Stimulated activated CD4-positive, alpha-beta T cell treated with anti-CD3 and anti-CD28 coated beads, Interleukin-4, amount 100 ng/mL, for 4 hours (primary cell): Measurements from ENCODE around the gene GRB2.
"Not testable (repeated sequence)": the region's sequence is repeated elsewhere in the genome, so short reads cannot be mapped to it uniquely, and the experiment has no call there.

Source experiments
- DNase-seq, 2 experiments: peaks; one replicate each; pipeline ENCODE4 v3.0.0-alpha.2; 2020

GRB2 gene

DNA sequence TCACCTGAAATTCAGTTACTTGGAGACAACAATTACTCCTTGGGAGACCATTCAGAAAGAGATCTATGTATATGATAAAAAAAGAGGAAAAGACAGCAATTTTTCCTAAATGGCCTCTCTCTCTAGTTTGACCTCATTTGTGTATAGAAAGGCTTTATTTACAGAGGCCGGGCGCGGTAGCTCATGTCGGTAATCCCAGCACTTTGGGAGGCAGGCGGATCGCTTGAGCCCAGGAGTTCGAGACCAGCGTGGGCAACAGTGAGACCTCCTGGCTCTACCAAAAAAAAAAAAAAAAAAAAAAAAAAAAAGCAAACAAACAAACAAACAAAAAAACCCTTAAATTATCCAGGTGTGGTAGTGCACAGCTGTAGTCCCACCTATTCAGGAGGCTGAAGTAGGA is 20.7 kb downstream of the GRB2 start:
- no peak for DNase-seq

DNA sequence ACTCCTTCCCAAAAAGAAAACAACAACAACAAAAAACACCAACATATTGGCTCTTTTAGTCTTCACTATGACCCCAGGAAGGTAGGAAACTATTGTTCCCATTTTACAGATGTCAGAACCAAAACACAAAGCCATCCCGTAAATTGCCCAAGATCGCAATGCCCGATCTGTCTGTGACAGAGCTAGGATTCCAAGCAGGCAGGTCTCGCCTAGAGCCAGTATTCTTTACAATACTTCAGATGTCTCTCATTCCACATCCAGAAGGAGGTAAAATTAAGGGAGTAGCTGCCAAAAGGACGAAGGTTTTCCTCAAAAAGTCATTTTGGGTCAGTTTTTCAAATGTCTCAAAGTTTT is 21.7 kb downstream of the GRB2 start:
- DNase-seq = no peak

DNA sequence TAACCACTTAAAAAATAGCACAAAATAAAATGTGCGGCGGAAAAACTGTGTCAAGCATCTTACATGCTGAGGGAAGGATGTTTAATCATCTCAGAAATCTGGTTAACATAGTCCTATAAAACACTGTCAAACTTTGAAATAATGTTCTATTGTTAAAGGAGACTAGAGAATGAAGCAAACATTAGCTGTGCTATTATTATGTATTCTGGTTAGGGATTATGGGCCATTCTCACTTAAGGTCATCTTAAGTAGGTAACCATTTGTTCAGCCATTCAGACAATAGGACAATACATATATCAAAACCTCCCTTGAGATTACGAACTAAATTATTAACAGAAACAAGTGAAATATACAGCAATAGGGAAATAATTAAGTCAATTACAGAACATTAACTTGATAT is 24.7 kb downstream of the GRB2 start:
- DNase-seq = no peak

DNA sequence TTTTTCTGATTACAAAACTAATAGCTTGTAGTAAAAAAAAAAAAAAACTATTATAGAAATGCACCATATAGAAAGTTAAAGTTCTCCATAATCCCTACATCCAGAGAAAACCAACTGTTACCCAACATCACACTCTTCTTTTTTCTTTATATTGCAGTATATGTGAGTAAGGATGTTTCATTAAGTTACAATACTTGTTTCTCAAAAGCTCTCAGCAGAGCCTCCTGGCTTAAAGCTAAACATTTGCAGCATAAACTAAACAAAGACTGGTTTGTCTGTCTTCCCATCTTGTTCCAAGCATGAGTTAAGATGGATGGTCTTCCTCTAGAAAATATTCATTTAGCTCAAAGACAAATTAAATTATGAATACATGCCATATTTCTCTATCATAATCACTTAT is 25.2 kb downstream of the GRB2 start:
- no peak for DNase-seq

DNA sequence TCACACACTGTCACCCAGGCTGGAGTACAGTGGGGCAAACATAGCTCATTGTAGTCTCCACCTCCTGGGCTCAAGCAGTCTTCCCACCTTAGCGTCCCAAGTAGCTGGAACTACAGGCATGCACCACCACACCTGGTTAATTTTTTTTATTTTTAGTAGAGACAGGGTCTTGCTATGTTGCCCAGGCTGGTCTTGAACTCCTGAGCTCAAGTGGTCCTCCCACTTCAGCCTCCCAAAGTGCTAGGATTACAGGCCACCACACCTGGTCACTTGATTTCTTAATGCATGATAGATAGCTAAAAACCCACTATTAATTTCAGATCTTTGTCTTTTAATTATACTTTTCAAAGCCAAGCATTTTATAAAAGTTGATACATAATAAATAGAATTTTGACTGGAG is 26.1 kb downstream of the GRB2 start:
- not testable (repeated sequence) for DNase-seq

DNA sequence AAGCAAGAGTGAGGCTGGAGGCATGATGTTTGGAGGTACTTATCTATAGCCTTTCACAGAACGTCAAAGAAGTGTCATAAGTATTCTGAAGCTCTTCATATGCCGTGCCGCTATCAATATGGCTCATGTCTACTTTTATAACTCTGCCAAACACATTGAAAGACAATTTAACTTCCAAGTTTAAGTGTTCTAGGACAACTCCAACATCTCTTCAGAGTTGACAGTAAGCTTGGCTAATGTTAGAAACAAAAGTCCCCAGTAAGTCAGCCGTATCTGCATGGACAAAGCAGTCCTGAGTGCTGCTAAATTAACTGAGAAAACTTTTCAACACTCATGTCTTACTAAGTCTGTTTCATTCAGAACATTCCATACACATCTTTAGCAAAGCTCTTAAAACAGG is 32.2 kb downstream of the GRB2 start:
- no peak for DNase-seq

- DNase-seq = no peak
Observed at GRCh38 chr17:75371981-75372380, 33.5 kb downstream of the GRB2 start.

- no peak for DNase-seq
Observed at GRCh38 chr17:75371339-75371738, 34.1 kb downstream of the GRB2 start.

DNA sequence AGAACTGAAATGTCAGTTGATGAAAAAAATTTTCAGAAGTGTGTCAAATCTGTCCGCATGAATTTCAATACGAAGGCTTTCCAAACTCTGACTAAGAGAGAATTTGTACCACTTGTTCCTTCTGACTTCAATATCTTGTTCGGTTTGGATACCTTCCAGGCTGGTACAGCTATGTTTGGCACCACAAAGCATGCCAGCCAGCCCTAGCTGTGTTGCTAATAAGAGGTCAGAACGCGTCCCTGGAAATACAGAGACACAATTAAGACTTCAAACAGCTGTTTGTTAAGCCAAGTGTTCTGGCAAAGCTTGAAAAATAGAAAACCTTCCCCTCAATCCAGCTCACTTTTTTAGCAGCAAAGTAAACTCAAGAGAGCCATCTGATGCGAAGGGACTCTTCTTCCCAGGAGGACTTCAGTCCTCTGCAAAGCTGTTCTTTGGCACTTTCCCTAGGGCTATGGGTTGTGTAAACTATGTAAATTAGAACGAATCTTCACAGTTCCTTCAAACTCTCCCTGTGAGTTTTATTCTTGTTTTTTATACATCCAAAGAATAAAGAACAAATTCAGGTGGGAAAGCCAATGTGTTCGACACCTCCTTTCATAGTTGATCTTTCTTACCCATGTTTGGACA is 35.1 kb downstream of the GRB2 start:
- DNase-seq = no peak

- DNase-seq = not testable (repeated sequence)
Observed at GRCh38 chr17:75367838-75368789, 37.4 kb downstream of the GRB2 start.

DNA sequence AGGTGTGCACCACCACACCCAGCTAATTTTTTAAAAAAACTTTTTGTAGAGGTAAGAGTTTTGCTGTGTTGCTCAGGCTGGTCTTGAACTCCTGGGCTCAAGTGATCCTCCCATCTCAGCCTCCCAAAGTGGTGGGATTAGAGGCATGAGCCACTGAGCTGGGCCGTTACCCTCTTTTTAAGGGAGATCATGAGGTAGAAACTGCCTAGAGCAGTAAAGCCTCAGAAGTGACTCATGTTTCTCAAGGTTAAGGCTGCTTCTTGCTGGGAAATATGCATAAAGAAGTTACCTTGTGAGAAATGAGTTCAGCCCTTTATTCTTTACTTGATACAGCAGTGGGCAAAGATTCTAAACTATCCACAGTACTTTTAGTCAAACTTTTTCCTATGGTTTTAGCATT is 38.2 kb downstream of the GRB2 start:
- DNase-seq = no peak

GRCh38 chr17:75366432-75366831 is 39.0 kb downstream of the GRB2 start:
- no peak for DNase-seq

- no peak for DNase-seq
Observed at GRCh38 chr17:75365931-75366275, 39.6 kb downstream of the GRB2 start.

GRCh38 chr17:75365009-75365930 is 40.2 kb downstream of the GRB2 start:
- no peak for DNase-seq

DNA sequence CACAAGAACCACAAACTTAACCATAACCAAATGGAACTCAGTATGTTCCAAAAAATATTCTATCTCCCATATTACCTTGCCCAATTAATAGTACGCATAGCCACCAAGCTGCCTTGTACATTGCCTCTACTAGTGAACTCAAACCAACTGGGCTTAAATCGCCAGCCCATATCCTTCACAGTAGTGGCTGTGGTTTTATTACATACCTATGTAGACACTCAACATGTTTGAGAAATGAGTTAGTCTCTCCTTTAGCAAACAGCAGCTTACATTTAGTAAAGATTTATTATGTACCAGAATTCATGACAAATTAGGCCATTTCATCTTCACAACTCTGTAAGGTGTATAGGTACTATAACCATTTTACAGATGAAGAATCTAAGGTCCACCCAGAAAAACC is 41.4 kb downstream of the GRB2 start:
- DNase-seq = no peak

- no peak for DNase-seq
Observed at GRCh38 chr17:75361996-75362395, 43.5 kb downstream of the GRB2 start.

DNA sequence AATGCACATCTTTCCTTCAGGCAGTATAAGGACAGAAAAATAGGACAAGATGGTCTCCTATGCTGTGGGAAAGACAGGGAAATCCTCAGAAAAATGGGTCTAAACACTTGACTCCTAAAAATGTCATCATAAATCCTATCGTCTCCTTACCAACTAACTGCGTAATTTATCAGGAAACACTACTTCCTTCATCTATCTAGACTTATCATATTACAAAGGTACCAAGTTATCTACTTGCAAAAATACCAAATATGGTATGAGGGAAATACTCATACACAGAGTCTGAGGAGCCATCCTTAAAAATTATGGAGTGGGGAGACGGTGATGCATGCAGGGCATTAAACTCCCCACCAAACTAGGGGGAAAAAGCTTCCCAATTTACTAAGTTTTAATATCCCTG is 44.1 kb downstream of the GRB2 start:
- no peak for DNase-seq

DNA sequence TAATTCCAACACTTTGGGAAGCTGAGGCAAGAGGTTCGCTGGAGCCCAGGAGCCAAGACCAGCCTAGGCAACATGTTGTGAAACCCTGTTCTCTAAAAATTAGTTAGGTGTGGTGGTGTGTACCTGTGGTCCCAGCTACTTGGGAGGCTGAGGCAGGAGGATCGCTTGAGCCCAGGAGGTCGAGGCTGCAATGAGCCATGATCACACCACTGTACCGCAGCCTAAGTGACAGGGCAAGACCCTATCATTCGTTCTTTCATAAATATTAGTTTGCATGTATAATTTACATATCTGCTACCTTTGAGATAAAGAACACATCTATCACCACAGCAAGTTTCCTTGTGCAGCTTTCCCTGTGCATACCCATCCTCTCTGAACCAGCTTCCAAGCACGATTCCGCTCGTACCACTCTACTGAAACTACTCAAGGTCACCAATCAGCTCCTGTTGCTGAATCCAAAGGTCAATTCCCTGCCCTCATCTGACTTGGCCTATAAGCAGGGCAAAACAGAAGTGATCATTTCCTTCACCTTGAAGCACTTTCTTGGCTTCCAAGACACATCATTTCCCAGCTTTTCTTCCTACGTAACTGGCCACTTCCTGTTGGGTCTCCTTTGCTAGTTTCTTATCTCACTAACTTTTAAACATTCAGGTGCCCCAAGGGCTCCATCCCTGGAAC is 49.1 kb downstream of the GRB2 start:
- no peak for DNase-seq

DNA sequence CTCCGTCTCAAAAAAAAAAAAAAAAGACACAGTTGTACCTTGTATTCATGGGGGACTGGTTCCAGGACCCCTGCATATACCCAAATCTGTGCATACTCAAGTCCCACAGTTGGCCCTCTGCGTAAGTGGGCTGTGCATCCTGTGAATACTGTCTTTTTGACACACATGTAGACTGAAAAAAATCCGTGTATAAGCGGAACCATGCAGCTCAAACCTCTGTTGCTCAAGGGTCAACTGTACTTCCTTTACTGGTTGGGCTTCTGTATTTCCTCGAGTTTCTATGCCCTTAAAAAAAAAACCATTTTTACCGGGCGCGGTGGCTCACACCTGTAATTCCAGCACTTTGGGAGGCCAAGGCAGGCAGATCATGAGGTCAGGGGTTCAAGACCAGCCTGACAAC is 52.3 kb downstream of the GRB2 start:
- DNase-seq = no peak

DNA sequence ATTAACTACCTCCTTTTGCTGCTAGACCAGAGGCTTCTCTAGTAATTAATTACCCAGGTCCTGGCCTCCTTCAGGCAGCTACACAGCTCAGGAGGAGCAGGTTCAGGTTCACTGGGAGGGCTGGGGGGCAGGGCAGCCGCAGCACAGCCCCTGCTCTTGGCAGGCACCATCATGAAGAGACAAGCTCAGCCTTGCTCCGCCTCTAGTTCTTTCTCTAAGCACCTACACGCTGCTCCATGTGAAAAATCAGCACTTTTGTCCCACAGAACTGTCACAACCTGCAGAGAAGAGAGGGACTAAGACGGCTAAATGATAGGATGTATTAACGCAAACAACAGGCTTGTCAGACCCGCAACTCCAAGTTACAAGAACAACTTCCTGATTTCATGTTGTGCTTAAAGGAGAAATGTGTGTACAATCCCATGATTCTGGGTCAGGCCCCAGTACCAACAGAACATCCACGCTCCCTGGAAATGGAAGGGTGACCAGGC is 53.4 kb downstream of the GRB2 start:
- DNase-seq = no peak

- no peak for DNase-seq
Observed at GRCh38 chr17:75350706-75351105, 54.8 kb downstream of the GRB2 start.

DNA sequence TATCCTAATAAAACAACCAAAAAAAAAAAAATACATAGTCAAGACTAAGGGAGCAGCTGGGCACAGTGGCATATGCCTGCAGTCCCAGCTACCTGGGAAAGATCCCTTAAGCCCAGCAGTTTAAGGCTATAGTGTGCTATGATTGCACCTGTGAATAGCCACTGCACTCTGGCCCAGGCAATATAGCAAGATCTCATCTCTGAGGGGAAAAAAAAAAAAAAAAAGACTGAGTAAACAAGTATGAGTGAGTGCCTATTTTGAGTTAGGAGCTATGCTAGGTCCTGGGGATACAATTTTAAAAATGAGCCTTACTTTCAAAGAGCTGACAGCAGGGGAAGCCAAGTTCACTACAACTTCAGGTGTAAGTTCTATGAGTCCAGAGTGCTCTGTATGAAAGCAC is 55.4 kb downstream of the GRB2 start:
- no peak for DNase-seq

GRCh38 chr17:75349589-75349988 is 55.9 kb downstream of the GRB2 start:
- DNase-seq = no peak
